ENCODE data around the gene CNTN1.
A peak's percentile ranks its signal among the peaks of the same experiment; 100 is the strongest.

The CNTN1 gene

GRCh38 chr12:40691913-40692764 lies at the start of gene CNTN1:
CNTN1 (plus strand) TSS chr12:40692439.
- peak; percentile 78 for DNase-seq

GRCh38 chr12:40643506-40643905 lies 48.7 kb upstream of the CNTN1 start:
- DNase-seq = no peak

GRCh38 chr12:40643976-40644375 lies 48.3 kb upstream of the CNTN1 start:
- no peak for DNase-seq

- no peak for DNase-seq
Observed at GRCh38 chr12:40644708-40645107, 47.5 kb upstream of the CNTN1 start.

GRCh38 chr12:40645361-40645760 lies 46.9 kb upstream of the CNTN1 start:
- DNase-seq = no peak

GRCh38 chr12:40646456-40646855 lies 45.8 kb upstream of the CNTN1 start:
- DNase-seq = no peak

- no peak for DNase-seq
Observed at GRCh38 chr12:40646911-40647310, 45.3 kb upstream of the CNTN1 start.

GRCh38 chr12:40647651-40648050 lies 44.6 kb upstream of the CNTN1 start:
- no peak for DNase-seq

- no peak for DNase-seq
Observed at GRCh38 chr12:40648519-40648918, 43.7 kb upstream of the CNTN1 start.

- DNase-seq = no peak
Observed at GRCh38 chr12:40650038-40650704, 42.1 kb upstream of the CNTN1 start.

- no peak for DNase-seq
Observed at GRCh38 chr12:40655451-40655850, 36.8 kb upstream of the CNTN1 start.

GRCh38 chr12:40662366-40662765 lies 29.9 kb upstream of the CNTN1 start:
- no peak for DNase-seq

- DNase-seq = no peak
Observed at GRCh38 chr12:40663781-40664180, 28.5 kb upstream of the CNTN1 start.

GRCh38 chr12:40668099-40668529 lies 24.1 kb upstream of the CNTN1 start:
- peak; percentile 0 for DNase-seq

- DNase-seq = no peak
Observed at GRCh38 chr12:40672741-40673271, 19.4 kb upstream of the CNTN1 start.

GRCh38 chr12:40681148-40681547 lies 11.1 kb upstream of the CNTN1 start:
- no peak for DNase-seq

- no peak for DNase-seq
Observed at GRCh38 chr12:40684986-40685385, 7.3 kb upstream of the CNTN1 start.

GRCh38 chr12:40688085-40688725 lies 4.0 kb upstream of the CNTN1 start:
- no peak for DNase-seq

- DNase-seq = no peak
Observed at GRCh38 chr12:40689576-40689975, 2.7 kb upstream of the CNTN1 start.

GRCh38 chr12:40692765-40693206 lies 547 bp downstream of the CNTN1 start:
- DNase-seq = no peak

GRCh38 chr12:40693207-40693821 lies 1.1 kb downstream of the CNTN1 start:
- peak; percentile 23 for DNase-seq

GRCh38 chr12:40697566-40698259 lies 5.5 kb downstream of the CNTN1 start:
- DNase-seq = peak; percentile 86
